HG03565 (cell line): Measurements from ENCODE around the gene ZNF740.
"Not testable (repeated sequence)": the region's sequence is repeated elsewhere in the genome, so short reads cannot be mapped to it uniquely, and the experiment has no call there.

Experiments used
- ATAC-seq: cut with Tn5 transposase; IDR thresholded peaks from one replicate; pipeline ENCODE4 v1.9.1; 2021; ENCODE audit warnings: mild to moderate bottlenecking, moderate library complexity; ENCODE audit not compliant: unreplicated experiment

Gene ZNF740

DNA sequence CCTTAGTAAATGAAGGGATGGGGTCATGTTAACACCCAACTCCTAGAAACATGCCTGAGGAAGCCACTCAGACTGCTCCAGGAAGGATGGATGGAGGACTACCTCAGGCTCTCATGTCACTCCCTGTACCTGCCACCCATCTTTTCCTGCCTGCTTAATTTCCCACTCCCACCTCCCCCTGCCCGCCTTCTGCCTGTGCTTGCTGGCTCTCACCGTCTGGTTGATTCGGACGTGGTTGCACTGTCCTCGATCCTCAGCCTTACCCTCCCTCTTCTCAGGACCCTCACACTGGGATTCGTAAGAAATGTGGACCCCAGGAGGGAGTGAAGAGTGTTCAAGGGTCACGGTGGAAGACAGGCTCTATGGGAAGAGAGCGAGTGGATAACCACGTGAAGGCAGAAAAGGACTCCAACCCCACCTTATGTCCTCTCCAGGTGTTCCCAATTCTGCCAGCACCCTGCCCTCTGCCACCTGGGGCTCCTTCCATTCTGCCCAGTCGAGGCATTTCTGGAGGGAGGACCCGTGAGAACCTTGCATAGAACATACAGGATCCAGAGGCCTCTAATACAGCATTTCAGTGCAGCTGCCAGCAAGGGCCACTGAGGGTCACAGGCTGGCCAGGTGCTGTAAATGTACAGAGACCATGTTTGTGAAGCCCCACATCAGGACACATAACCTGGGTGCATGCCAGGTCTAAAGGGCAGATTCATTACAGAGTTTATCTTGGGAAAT lies 13.6 kb downstream of the ZNF740 start:
- no peak for ATAC-seq

DNA sequence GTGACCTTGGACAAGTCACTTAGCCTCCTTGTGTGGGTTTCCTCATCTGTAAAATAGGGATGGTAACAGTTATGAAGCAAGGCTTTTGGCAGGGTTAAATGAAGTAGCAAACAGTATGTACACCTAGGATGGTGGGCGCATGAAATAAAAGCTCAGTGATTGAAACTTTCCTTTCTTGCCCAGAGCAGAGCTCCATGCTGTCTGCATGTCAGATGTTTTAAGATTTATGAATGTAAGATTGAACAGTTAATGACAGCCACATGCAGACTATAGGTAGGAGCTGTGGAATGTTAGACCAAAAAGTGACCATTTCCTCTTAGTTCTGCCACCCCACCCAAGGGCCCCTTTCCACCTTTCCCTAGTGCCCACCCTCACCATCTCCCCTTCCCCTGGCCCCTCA lies 14.5 kb downstream of the ZNF740 start:
- no peak for ATAC-seq

DNA sequence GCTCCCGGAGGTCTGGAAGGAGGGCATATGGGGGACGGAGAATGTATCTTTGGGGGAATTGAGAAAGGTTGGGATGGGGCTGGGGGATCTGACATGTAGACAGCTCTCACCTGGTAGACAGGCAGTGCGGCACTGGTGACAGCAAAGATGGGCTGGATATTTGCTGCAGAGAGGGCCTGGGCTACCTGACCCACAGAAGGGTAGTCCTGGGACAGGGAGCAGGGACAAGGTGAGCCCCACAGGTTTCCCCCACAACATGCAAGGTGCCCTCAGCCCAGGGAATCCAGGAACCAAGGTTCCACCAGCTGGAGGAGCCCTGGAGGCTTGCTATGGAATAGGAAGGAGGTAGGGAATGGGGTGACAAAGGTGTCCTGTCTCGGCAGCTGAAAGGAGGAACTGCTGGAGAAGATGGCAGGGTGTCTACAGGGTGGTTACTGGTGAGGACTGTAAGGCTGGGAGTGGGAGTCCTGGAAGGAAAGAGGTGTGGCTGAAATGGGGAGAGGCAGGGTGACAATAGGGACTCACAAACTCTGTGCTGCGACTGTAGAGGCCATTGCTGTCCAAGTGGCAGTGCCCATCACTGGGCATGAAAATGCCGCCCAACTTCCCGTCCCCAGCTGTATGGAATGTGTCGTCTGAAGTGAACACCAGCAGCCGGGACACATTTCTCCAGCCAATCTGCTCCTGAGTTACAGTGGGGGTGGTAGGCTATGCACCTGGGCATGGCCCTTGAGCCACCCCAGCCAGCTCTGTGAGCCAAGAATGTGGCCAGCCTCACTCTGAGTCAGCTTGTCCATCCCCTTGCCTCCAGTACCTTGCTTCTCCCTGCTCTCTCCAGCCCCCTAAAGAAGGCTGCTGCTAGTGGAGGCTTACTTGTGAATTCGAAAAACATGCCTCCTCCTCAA lies 15.2 kb downstream of the ZNF740 start:
- no peak for ATAC-seq

DNA sequence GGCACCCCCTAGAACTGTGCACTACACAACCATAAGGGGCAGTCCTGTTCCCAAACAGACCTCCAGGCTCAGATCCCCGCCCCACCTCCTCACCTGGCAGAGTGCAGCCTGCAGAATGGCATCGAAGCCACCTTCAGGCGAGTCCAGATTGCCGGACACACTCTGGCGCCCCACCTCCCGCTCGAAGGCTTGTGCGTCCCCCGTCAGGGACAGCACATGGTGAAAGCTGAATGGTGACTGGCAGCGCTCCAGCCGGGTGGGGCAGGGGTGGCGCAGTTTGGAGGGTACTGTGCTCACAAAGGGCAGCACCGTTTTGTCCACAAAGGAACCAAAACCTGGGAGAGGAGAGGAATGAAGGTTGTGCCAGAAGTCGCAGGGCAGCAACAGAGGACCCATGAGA lies 16.0 kb downstream of the ZNF740 start:
- ATAC-seq, result no peak

GRCh38 chr12:53197011-53197640 lies 16.6 kb downstream of the ZNF740 start:
- no peak for ATAC-seq

- no peak for ATAC-seq
Measured at GRCh38 chr12:53198486-53199110, 18.1 kb downstream of the ZNF740 start.

GRCh38 chr12:53199700-53200099 lies 19.2 kb downstream of the ZNF740 start:
- no peak for ATAC-seq

GRCh38 chr12:53200107-53200457 lies 19.6 kb downstream of the ZNF740 start:
- ATAC-seq, result peak; percentile 18

GRCh38 chr12:53200458-53201176 lies 20.1 kb downstream of the ZNF740 start:
- ATAC-seq, result peak; percentile 42

GRCh38 chr12:53201177-53201541 lies 20.6 kb downstream of the ZNF740 start:
- no peak for ATAC-seq

DNA sequence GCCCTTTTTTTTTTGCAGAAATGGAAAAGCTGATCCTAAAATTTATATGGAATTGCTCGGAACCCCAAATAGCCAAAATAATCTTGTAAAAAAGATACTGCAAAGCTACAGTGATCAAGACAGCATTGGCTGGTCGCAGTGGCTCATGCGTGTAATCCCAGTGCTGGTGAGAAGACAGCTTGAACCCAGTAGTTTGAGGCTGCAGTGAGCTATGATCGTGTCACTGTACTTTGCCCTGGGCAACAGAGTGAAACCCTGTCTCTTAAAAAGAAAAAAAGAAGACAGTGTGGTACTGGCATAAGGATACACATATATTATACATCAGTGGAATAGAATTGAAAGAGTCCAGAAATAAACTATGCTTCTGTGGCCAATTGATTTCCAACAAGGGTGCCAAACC lies 21.1 kb downstream of the ZNF740 start:
- ATAC-seq, result no peak

- not testable (repeated sequence) for ATAC-seq
Measured at GRCh38 chr12:53202316-53202715, 21.8 kb downstream of the ZNF740 start.

GRCh38 chr12:53204351-53204750 lies 23.8 kb downstream of the ZNF740 start:
- no peak for ATAC-seq

DNA sequence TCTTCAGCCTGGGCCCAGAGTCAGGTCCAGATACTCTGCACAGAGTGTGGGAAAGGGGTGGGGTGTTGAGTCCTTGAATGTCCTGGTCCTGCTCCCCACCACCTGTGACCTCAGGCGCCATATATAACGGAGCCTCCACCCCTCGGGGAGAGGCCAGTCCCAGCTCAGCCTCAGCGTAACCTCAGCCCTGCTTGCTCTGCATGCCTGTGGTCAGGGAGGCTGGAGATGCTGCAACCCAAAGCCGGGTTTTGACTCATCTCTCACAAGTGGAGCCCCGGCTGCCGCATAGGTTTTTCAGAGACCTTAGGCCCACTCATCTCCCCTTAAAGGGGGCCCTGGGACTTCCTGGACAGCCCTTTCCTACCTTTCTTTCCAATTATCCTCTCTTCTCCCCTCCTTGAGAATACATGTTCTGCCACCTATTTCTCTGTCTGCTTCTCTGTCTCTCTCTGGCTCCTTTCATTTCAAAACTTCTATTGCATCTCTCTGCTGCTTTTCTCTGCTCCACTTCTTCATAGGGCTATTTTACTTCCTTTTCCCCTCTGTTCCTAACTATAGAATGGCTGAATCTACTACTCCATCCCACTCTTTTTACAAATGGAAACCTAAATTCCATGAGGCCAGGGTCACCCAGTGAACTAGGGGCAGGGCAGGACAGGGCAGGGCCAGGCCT lies 25.4 kb downstream of the ZNF740 start:
- peak; percentile 69 for ATAC-seq

- peak; percentile 34 for ATAC-seq
Measured at GRCh38 chr12:53207042-53207441, 26.5 kb downstream of the ZNF740 start, which contains the start of gene ITGB7. Gene ITGB7 (minus strand): TSS chr12:53207251. CDS start chr12:53200443, 6,808 bp downstream.

DNA sequence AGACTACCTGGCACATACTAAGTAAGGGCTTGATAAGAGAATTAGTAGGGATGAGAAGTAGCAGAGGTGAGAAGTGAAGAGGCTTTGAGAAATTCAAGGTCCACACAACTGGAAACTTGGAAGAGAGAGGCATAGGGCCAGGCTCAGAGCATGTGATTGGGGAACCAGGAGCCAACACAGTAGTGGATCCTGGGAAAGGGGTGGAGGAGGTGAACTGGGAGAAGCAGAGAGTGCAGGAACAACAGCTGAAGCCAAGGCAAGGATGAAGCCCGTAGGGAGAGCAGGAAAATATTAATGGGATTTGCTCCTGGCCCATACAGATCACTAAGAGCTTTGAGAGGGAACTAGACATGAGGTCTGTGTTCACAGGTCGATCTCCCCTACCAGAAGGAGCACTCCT lies 27.9 kb downstream of the ZNF740 start:
- ATAC-seq, result no peak

DNA sequence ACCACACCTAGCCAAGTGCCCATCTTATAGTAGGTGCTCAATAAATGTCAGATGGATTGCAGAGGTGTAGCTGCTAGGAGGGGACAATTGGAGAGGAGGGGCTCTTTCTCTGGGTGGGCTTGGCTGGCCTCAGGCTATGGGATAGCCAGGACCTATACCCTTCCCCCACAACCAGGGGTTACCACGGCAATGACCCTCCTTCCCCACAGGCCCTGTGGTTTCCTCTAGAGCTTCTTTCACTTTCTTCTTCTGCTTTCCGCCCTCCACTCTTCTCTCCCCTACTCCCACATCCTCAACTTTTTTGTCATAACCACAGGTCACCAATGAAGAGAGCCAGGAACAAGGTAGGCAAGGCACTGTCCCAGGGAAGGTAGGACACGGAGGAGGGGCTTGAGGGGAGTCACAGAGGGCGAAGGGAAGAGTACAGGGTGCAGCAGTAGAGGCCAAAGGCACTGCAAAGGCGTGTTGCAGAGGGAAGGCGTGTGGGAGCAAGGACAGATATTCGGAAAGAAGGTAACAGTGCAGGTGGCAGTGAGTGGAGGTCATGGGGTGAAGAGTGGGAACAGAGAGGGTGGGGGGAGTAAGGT lies 28.4 kb downstream of the ZNF740 start:
- no peak for ATAC-seq

- ATAC-seq, result no peak
Measured at GRCh38 chr12:53210843-53211242, 30.3 kb downstream of the ZNF740 start.

DNA sequence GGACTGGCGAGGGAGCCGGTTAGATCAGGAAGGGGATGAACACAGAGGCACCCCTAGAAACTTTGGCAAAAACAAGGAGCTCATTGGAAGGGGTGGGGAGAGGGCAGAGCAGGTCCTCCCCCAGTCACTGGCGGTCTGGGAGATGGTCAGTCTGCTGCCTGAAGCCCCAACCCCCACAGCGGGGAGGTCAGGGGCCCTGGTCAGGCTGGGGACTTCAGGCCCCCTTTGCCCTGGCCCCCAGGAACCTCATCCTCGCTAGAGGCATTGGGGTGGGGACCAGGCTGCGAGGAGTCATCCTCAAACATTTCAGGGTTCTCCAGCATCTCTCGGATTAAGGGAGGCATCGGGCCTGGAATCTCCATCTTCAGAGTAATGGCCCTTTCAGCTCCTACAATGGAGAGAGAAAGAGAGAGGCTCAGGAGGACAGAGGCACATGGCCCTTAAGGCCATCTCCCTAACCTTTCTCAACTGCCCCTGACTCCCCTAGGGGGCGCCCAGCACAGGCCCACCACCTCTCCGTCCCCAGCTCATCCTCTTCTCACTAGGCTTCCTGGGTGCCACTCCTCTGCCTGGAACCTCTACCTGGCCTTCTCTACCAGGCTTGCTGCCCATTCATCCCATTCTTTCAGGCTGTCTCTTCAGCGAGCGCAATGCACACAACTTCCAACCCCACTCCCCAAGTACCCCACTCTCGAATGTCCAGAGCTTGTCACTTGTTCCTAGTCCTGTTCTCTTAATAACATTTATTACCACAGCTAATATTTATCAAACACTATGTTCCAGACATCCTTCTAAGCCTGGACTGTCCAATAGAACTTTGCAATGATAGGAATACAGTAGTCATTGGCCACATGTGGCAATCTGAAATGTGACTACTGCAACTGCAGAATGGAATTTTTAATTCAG lies 31.2 kb downstream of the ZNF740 start:
- ATAC-seq, result no peak
